Gastrocnemius medialis (tissue), 4 donors: Measurements from ENCODE around the gene NPHS2.

ENCODE experiments used
- POLR2A ChIP-seq, 2 donors: fragments of 450-650 bp; IDR thresholded peaks; one replicate each; pipeline ENCODE4 v1.6.1; 2017; ENCODE audit warnings: antibody characterized with exemption in 2 of 2, mild to moderate bottlenecking in 2 of 2, moderate library complexity in 2 of 2
- TF ChIP-seq, protein P1 (sequence below), 5 experiments: fragments of 450-650 bp in 3 of 5; fragments of 200-600 bp in 2 of 5; sonication (generic) in 2 of 5; IDR thresholded peaks in 4 of 5; conservative IDR thresholded peaks in 1 of 5; 1 replicate in 4 of 5; 2 replicates in 1 of 5; pipeline ENCODE4 v1.5.1; 2016 to 2019; ENCODE audit warnings: antibody characterized with exemption in 5 of 5, mild to moderate bottlenecking in 3 of 5, moderate library complexity in 3 of 5

DNA sequence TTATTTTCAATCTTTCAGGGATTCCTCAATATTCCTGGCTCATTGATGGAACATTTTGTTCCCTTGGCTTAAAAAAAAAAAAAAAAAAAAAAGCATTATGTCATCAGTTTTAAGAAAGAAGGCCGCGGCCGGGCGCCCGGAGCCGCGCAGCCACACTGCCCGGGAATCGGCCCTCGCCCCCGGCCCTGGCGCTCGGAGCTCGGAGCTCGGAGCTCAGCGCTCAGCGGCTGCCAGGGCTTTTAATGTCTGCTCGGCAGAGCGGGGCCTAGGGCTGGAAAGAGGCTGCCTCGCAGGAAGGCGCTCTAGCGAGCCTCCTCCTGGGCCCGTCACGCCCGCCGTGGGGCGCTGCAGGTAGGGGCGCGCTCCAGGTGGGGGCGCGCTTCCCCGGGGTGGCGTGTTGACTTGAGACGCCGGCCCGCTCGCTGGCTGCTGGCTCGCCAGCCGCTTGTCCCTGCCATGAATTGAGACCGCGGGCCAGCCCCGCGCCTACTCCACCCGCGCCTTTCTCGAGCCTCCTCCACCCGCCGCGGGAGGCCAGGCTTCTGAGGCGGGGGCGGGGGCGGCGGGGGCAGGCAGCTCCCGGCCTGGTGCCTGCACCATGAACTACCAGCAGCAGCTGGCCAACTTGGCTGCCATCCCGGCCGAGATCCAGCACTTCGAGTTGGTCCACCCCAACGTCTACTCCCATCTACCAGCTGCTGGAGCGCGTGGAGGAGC lies 10.5 kb upstream of the NPHS2 start:
- TF ChIP-seq, protein P1, sequence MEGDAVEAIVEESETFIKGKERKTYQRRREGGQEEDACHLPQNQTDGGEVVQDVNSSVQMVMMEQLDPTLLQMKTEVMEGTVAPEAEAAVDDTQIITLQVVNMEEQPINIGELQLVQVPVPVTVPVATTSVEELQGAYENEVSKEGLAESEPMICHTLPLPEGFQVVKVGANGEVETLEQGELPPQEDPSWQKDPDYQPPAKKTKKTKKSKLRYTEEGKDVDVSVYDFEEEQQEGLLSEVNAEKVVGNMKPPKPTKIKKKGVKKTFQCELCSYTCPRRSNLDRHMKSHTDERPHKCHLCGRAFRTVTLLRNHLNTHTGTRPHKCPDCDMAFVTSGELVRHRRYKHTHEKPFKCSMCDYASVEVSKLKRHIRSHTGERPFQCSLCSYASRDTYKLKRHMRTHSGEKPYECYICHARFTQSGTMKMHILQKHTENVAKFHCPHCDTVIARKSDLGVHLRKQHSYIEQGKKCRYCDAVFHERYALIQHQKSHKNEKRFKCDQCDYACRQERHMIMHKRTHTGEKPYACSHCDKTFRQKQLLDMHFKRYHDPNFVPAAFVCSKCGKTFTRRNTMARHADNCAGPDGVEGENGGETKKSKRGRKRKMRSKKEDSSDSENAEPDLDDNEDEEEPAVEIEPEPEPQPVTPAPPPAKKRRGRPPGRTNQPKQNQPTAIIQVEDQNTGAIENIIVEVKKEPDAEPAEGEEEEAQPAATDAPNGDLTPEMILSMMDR (IDR thresholded peaks at IDR 0.05 in 4 of 5, conservative IDR thresholded peaks at IDR 0.05 in 1 of 5), result peak in 1 of 5 experiments; percentile 19
- TF ChIP-seq POLR2A (IDR thresholded peaks at IDR 0.05), result no peak
